Ovary (tissue), 3 donors: ENCODE data around the gene PIK3R5.

ENCODE experiments used
- EP300 ChIP-seq: sonication (generic); formaldehyde crosslinking; IDR thresholded peaks from one replicate; pipeline ENCODE4 v1.6.1; 2017; ENCODE audit warnings: antibody characterized with exemption
- POLR2A ChIP-seq: fragments of 450-650 bp; IDR thresholded peaks from one replicate; pipeline ENCODE4 v1.6.1; 2017; ENCODE audit warnings: antibody characterized with exemption, mild to moderate bottlenecking, moderate library complexity
- TF ChIP-seq, protein P1 (sequence below), 3 donors: fragments of 450-650 bp in 2 of 3; fragments of 200-600 bp in 1 of 3; IDR thresholded peaks; one replicate each; pipeline versions ENCODE4 v1.5.1 to v1.8.0; 2016 to 2022; ENCODE audit warnings: antibody characterized with exemption in 3 of 3, mild to moderate bottlenecking in 1 of 3
- donor health status: DM: no; HTN: no; CAD: no.

DNA sequence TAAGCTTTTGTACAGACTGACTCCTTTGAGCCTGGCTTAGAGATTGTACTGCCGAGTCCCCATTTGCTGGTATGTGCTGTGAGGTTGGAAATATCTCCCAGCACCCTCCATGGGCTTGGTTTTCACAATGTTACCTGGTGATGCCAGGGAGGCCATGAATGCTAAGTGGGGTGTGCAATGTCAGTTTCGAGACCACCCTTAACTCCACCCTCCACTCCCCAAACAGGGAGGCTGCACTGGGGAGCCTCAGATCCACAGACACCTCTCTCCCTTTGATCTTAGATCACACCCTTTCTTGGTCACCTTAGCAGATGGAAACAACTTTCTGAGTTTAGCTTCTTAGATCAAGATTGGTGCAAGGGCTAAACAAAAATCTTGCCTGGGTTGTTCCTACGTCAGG, 69.4 kb downstream of the PIK3R5 start:
- TF ChIP-seq, protein P1, sequence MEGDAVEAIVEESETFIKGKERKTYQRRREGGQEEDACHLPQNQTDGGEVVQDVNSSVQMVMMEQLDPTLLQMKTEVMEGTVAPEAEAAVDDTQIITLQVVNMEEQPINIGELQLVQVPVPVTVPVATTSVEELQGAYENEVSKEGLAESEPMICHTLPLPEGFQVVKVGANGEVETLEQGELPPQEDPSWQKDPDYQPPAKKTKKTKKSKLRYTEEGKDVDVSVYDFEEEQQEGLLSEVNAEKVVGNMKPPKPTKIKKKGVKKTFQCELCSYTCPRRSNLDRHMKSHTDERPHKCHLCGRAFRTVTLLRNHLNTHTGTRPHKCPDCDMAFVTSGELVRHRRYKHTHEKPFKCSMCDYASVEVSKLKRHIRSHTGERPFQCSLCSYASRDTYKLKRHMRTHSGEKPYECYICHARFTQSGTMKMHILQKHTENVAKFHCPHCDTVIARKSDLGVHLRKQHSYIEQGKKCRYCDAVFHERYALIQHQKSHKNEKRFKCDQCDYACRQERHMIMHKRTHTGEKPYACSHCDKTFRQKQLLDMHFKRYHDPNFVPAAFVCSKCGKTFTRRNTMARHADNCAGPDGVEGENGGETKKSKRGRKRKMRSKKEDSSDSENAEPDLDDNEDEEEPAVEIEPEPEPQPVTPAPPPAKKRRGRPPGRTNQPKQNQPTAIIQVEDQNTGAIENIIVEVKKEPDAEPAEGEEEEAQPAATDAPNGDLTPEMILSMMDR (IDR thresholded peaks at IDR 0.05), result no peak
- TF ChIP-seq EP300 (no peak), POLR2A (no peak)
